ENCODE results near the gene PIM3.
"Not testable (repeated sequence)": the region's sequence is repeated elsewhere in the genome, so short reads cannot be mapped to it uniquely, and the experiment has no call there.

The PIM3 gene

GRCh38 chr22:49968831-49969661, 8.5 kb downstream of the PIM3 start:
- DNase-seq, result no peak

GRCh38 chr22:49969751-49970527, 9.4 kb downstream of the PIM3 start:
- no peak for DNase-seq

DNA sequence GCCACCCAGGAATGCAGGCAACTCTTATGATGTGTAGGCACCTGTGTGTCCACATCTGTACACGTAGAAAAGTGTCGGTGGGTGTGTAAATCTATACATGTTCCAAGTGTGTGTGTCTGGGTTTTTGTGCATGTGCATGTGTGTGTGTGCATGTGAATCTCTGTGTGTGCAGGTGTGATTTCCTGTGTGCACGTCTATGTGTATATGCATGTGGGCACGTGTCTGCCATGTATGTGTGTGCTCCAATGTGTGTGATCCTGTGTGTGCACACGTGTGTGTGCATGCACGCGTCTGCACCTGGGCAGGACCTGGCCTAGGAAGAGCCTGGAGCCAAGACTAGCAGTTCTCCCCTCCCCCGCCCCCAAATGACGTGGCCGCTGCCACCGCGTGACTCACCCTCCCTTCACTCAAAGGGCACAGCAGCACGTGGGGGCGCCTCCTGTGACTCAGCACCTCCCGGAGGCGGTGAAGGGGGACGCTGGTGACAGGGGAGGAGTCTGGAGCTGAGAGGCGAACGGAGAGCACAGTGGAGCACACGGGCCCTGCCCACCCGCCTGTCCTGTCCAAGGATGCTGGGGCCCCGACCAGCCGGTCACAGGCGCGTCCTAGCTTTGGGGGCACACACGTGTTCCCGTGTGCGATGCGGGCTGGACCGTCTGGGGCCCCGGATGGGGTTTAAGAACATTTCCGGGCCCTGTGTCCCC, 10.1 kb downstream of the PIM3 start:
- DNase-seq, result peak; percentile 94

GRCh38 chr22:49971232-49972162, 10.9 kb downstream of the PIM3 start:
- no peak for DNase-seq

- no peak for DNase-seq
Observed at GRCh38 chr22:49972163-49973017, 11.8 kb downstream of the PIM3 start.

- DNase-seq, result no peak
Observed at GRCh38 chr22:49973018-49973961, 12.7 kb downstream of the PIM3 start.

DNA sequence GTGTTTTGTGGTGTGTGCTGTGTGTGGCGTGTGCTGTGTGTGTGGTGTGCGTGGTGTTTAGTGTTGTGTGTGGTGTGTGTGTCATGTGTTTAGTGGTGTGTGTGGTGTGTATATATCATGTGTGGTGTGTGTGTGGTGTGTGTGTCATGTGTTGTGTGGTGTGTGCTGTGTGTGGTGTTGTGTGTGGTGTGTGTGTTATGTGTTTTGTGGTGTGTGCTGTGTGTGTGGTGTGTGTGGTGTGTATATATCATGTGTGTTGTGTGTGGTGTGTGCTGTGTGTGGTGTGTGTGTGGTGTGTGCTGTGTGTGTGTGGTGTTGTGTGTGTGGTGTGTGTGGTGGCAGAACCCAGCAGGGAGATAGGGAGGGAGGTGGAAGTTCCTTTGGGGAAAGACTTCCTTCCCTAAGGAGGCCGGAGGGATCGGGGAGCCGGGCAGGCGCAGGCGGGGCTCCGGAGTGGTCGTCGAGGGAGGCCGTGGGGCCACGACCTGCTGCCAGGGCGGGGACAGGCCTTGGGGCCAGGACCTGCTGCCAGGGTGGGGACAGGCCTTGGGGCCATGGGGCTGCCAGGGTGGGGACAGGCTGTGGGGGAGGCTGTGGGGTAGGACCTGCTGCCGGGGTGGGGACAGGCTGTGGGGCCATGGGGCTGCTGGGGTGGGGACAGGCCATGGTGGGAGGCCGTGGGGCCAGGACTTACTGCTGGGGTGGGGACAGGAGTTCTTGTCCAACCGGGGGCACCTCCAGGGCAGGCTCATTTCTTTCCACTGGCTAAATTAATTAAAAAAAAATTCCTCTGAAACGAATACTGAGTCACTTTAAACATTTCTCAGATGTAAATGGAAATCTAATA, 15.2 kb downstream of the PIM3 start:
- DNase-seq, result no peak

- peak; percentile 33 for DNase-seq
Observed at GRCh38 chr22:49976439-49977175, 16.0 kb downstream of the PIM3 start.

DNA sequence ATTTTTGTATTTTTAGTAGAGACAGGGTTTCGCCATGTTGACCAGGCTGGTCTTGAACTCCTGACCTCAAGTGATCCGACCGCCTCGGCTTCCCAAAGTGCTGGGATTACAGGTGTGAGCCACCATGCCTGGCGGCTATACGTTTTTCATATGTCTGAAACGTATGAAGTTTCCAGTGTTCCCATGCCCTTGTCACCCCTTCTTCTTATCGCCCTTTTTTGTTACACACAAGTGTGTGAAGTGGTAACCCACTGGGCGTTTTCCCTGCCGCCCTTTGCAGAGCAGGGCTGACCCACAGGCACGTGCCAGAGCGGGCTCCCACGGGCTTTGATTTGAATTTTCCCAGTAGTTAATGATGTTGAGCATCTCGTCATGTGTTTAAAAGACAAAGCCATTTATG, 17.0 kb downstream of the PIM3 start:
- DNase-seq, result no peak

GRCh38 chr22:49979587-49980264, 19.2 kb downstream of the PIM3 start:
- DNase-seq, result no peak

- DNase-seq, result not testable (repeated sequence)
Observed at GRCh38 chr22:49981799-49982198, 21.2 kb downstream of the PIM3 start.

DNA sequence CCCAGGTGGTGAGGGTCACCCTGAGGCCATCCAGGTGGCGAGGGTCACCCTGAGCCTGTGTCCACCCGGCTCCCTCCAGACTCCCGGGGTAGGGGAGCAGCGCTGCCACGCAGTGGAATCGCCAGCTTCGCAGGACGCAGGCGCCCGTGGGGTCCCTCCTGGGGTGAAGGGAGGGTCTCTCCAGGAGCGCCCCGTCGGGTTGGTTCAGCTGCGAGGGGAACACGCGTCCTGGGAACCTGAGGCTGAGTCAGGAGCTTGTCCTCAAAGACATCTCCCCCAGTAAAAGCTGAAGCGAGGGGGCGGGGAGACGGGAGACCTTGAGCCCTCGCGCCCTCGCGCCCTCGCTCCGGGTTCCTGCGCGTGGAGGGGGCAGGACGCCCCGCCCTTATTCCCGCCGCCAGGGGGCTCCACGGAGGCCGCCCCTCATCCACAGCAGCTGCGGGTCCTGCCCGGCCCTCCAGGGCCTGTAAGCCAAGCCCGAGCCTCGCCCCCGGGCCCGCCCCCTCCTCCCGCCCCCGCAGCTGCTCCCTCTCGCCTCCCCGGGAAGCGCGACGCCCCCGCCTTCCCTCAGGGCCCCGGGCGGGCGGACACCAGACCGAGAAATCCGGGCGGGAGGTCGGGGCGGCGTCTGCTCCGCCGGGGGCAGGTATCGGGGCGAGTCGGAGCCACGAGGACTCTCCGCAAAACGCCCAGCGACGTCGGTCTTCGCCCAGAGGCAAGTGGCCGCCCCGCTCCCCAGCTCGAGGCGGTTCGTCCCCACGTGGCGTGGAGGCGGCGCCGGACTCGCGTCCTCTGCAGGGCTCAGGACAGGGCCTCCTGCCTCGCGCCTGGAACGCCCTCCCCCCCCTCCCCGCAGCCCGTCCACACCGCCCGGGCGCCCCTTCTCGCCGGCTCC, 22.8 kb downstream of the PIM3 start:
- no peak for DNase-seq

- no peak for DNase-seq
Observed at GRCh38 chr22:49986325-49986724, 25.8 kb downstream of the PIM3 start.

DNA sequence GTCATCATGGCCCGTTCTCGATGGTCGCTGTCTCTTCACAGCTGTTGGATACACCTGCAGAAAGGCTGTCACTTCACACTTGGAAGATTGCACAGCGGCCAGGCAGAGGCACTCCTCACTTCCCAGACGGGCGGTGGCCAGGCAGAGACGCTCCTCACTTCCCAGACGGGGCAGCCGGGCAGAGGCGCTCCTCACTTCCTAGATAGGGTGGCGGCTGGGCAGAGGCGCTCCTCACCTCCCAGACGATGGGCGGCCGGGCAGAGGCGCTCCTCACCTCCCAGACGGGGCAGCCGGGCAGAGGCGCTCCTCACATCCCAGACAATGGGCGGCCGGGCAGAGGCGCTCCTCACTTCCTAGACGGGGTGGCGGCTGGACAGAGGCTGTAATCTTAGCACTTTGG, 29.3 kb downstream of the PIM3 start:
- not testable (repeated sequence) for DNase-seq

- no peak for DNase-seq
Observed at GRCh38 chr22:49991167-49991566, 30.6 kb downstream of the PIM3 start.

GRCh38 chr22:49991907-49992533, 31.4 kb downstream of the PIM3 start:
- no peak for DNase-seq

Data from GDM1 (cell line).